Panc1 (cell line): ENCODE results near the gene MTM1. TPM values are rescaled to one million over a fixed set of nuclear protein-coding genes. Genes with fewer than 3 reads are reported as not detected.

ENCODE experiments used
- ATAC-seq: fragments of 200-7000 bp; cut with Tn5 transposase; 2 replicates; pipeline ENCODE4 v1.9.1; 2020; ENCODE audit warnings: mild to moderate bottlenecking, moderate library complexity
- BruUV-seq: library from RNA; stranded (reverse); fragments of 400-500 nt; replicated peaks from 2 replicates; lab custom pipeline; 2021; lab: Mats Ljungman, UMichigan
- CTCF ChIA-PET: fragments of 300-600 bp; sonication (Branson Sonifier 250); formaldehyde crosslinking; loops from one replicate; lab custom pipeline; 2022; ENCODE audit warnings: antibody characterized with exemption; lab: Charles Lee
- POLR2A ChIA-PET: fragments of 300-600 bp; sonication (Branson Sonifier 250); formaldehyde crosslinking; loops from one replicate; lab custom pipeline; 2022; ENCODE audit warnings: antibody characterized with exemption; lab: Charles Lee
- DNase-seq: peaks from one replicate; pipeline ENCODE4 v3.0.0-alpha.2; 2010; ENCODE audit warnings: low read depth, low spot score
- H3K27ac ChIP-seq: 2 replicates; pipeline ENCODE4 v1.5.1; 2011; ENCODE audit warnings: mild to moderate bottlenecking, low read length, inconsistent platforms
- H3K27me3 ChIP-seq: fragments of 200-500 bp; sonication (Bioruptor generic); 2 replicates; pipeline ENCODE4 v1.6.0; 2014; ENCODE audit warnings: low read length, inconsistent platforms; ENCODE audit not compliant: control insufficient read depth, insufficient read depth
- H3K36me3 ChIP-seq: fragments of 200-500 bp; sonication (Bioruptor generic); 2 replicates; pipeline ENCODE4 v1.5.1; 2014; ENCODE audit warnings: inconsistent platforms, mild to moderate bottlenecking, low read length, moderate library complexity; ENCODE audit not compliant: control insufficient read depth, insufficient read depth
- H3K4me1 ChIP-seq: 2 replicates; pipeline ENCODE4 v1.5.1; 2011; ENCODE audit warnings: inconsistent platforms, mild to moderate bottlenecking, low read length, moderate library complexity; ENCODE audit not compliant: control insufficient read depth, insufficient read depth
- H3K4me3 ChIP-seq, 2 experiments: 2 replicates each; pipeline ENCODE4 v1.5.1; 2011 to 2012; ENCODE audit warnings: low read depth in 2 of 2, low read length in 2 of 2, mild to moderate bottlenecking in 2 of 2, inconsistent platforms in 1 of 2, moderate library complexity in 1 of 2
- H3K9me3 ChIP-seq: fragments of 200-500 bp; sonication (Bioruptor generic); 2 replicates; pipeline ENCODE4 v1.5.1; 2014; ENCODE audit warnings: low read depth, mild to moderate bottlenecking, inconsistent platforms, low read length, moderate library complexity; ENCODE audit not compliant: control insufficient read depth, insufficient read depth
- CTCF ChIP-seq: fragments of 450-650 bp; IDR thresholded peaks from 2 replicates; pipeline ENCODE4 v1.5.1; 2017; ENCODE audit warnings: mild to moderate bottlenecking
- POLR2AphosphoS5 ChIP-seq: IDR thresholded peaks from 2 replicates; pipeline ENCODE4 v1.6.1; 2012; ENCODE audit warnings: mild to moderate bottlenecking, low read depth, low read length, moderate library complexity
- REST ChIP-seq, 2 experiments: IDR thresholded peaks; 2 replicates each; pipeline ENCODE4 v1.6.1; 2011 to 2012; ENCODE audit warnings: low read depth in 2 of 2, control low read depth in 1 of 2, low read length in 1 of 2, mild to moderate bottlenecking in 1 of 2, moderate library complexity in 1 of 2; ENCODE audit not compliant: insufficient read depth in 1 of 2
- SIN3A ChIP-seq: IDR thresholded peaks from 2 replicates; pipeline ENCODE4 v1.6.1; 2012; ENCODE audit warnings: low read depth, mild to moderate bottlenecking, low read length, moderate library complexity, borderline replicate concordance; ENCODE audit not compliant: insufficient read depth
- TCF7L2 ChIP-seq: IDR thresholded peaks from 2 replicates; pipeline ENCODE4 v1.6.1; 2011; ENCODE audit warnings: mild to moderate bottlenecking, low read depth, low read length, inconsistent platforms
- in situ Hi-C: cut with HindIII; loops from 2 replicates; pipeline ENCODE4 v1.10.0; 2016; ENCODE audit warnings: low sequenced_read_pairs, low pct_unique_long_range_greater_than_20kb
- intact Hi-C: fragments of 100-400 bp; cut with micrococcal nuclease; formaldehyde crosslinking; loops from one replicate; pipeline ENCODE4 v1.10.0; 2022; ENCODE audit not compliant: unreplicated experiment
- total RNA-seq: library from RNA; stranded (reverse); gene quantifications from one replicate; pipeline ENCODE4 v1.2.1, GENCODE V29; 2021; ENCODE audit not compliant: unreplicated experiment

Gene MTM1
- total RNA-seq, 1 experiment from 2014 or later = 24.0 TPM

GRCh38 chrX:150575419-150575814, 7.0 kb downstream of the MTM1 start:
- ATAC-seq (peak; percentile 61), DNase-seq (no peak)
- H3K36me3 ChIP-seq = no peaks in the 10 kb centered on the region
- peak overlapping the region in 1 of 2 experiments; percentile 32; a peak in 2 of 4 replicates for H3K4me3 ChIP-seq
- no peaks in the 10 kb centered on the region for H3K27me3 ChIP-seq
- TF ChIP-seq TCF7L2 (no peak), CTCF (no peak), POLR2AphosphoS5 (no peak), REST (IDR thresholded peaks at IDR 0.05; ENCODE audit: insufficient read depth in 1 of 2, low read depth in 2 of 2, low read length in 1 of 2) (no peak), SIN3A (no peak)
- CTCF ChIA-PET = no interaction called here
- intact Hi-C loops = no loop called here
- BruUV-seq = no TSS peak
- H3K27ac ChIP-seq = peak overlapping the region; percentile 87
- in situ Hi-C loops = no loop called here
- no peaks in the 10 kb centered on the region for H3K9me3 ChIP-seq
- POLR2A ChIA-PET = no interaction called here
- peaks cover 54% of the 10 kb centered on the region for H3K4me1 ChIP-seq

GRCh38 chrX:150577174-150577573, 8.8 kb downstream of the MTM1 start:
- no peak for TF ChIP-seq SIN3A
- TF ChIP-seq CTCF = no peak
- TF ChIP-seq TCF7L2 = no peak
- no peak for TF ChIP-seq POLR2AphosphoS5
- no peak for TF ChIP-seq REST (IDR thresholded peaks at IDR 0.05; ENCODE audit: insufficient read depth in 1 of 2, low read depth in 2 of 2, low read length in 1 of 2)
- no peak overlapping the region for H3K4me3 ChIP-seq
- no peak for DNase-seq
- intact Hi-C loops = no loop called here
- POLR2A ChIA-PET = no interaction called here
- no peaks in the 10 kb centered on the region for H3K36me3 ChIP-seq
- in situ Hi-C loops = no loop called here
- no TSS peak for BruUV-seq
- H3K4me1 ChIP-seq = peaks cover 47% of the 10 kb centered on the region
- CTCF ChIA-PET = no interaction called here
- no peaks in the 10 kb centered on the region for H3K9me3 ChIP-seq
- H3K27ac ChIP-seq = no peak overlapping the region
- ATAC-seq = no peak
- no peaks in the 10 kb centered on the region for H3K27me3 ChIP-seq
